CD4-positive, CD25-positive, alpha-beta regulatory T cell (primary cell): ENCODE data around the gene RAD23B. TPM values are rescaled to one million over a fixed set of nuclear protein-coding genes. Genes with fewer than 3 reads are reported as not detected.
"Not testable (repeated sequence)": the region's sequence is repeated elsewhere in the genome, so short reads cannot be mapped to it uniquely, and the experiment has no call there.

Source experiments
- ATAC-seq, 2 donors: fragments of 150-1000 bp; cut with Tn5 transposase; one replicate each; pipeline ENCODE4 v1.10.0; 2021; ENCODE audit warnings: low read depth in 2 of 2, moderate number of reproducible peaks in 2 of 2, moderate library complexity in 1 of 2
- DNase-seq, 3 donors: peaks; one replicate each; pipeline versions ENCODE4 v3.0.0 to v3.0.0-alpha.2; 2012 to 2022; ENCODE audit warnings: mixed read lengths in 1 of 3
- H3K27ac ChIP-seq: one replicate; pipeline ENCODE4 v1.7.0; 2013; ENCODE audit warnings: mild to moderate bottlenecking, low read length; ENCODE audit not compliant: insufficient read depth, poor library complexity, severe bottlenecking
- H3K27me3 ChIP-seq: one replicate; pipeline ENCODE4 v1.7.0; 2013; ENCODE audit warnings: low read length; ENCODE audit not compliant: control insufficient read depth, insufficient read depth
- H3K36me3 ChIP-seq: one replicate; pipeline ENCODE4 v1.7.0; 2013; ENCODE audit warnings: mild to moderate bottlenecking, low read length, moderate library complexity; ENCODE audit not compliant: control insufficient read depth, insufficient read depth
- H3K4me1 ChIP-seq: 2 replicates; pipeline ENCODE4 v1.7.0; 2013; ENCODE audit warnings: mild to moderate bottlenecking, low read length; ENCODE audit not compliant: insufficient read depth, control insufficient read depth, poor library complexity, severe bottlenecking
- H3K4me3 ChIP-seq: one replicate; pipeline ENCODE4 v1.7.0; 2013; ENCODE audit warnings: low read depth, mild to moderate bottlenecking, low read length, moderate library complexity
- H3K9me3 ChIP-seq, 2 experiments: 1 replicate in 1 of 2; 2 replicates in 1 of 2; pipeline ENCODE4 v1.7.0; 2013; ENCODE audit warnings: low read length in 2 of 2, mild to moderate bottlenecking in 1 of 2, moderate library complexity in 1 of 2; ENCODE audit not compliant: control insufficient read depth in 2 of 2
- H3K27ac Mint-ChIP-seq, 3 donors: one replicate each; pipeline ENCODE4 v1.8.0; 2020 to 2022; ENCODE audit warnings: mild to moderate bottlenecking in 3 of 3, mixed read lengths in 3 of 3, moderate library complexity in 2 of 3
- H3K27me3 Mint-ChIP-seq: one replicate; pipeline ENCODE4 v1.8.0; 2022; ENCODE audit warnings: mild to moderate bottlenecking, mixed read lengths
- H3K36me3 Mint-ChIP-seq: one replicate; pipeline ENCODE4 v1.8.0; 2020; ENCODE audit warnings: mixed read lengths
- H3K4me1 Mint-ChIP-seq, 4 donors: one replicate each; pipeline ENCODE4 v1.8.0; 2020 to 2022; ENCODE audit warnings: mixed read lengths in 4 of 4, mild to moderate bottlenecking in 1 of 4
- H3K4me3 Mint-ChIP-seq, 4 donors: one replicate each; pipeline ENCODE4 v1.8.0; 2020 to 2022; ENCODE audit warnings: mild to moderate bottlenecking in 4 of 4, mixed read lengths in 4 of 4, moderate library complexity in 3 of 4
- H3K9me3 Mint-ChIP-seq, 7 donors: one replicate each; pipeline ENCODE4 v1.8.0; 2020 to 2022; ENCODE audit warnings: mixed read lengths in 7 of 7, mild to moderate bottlenecking in 3 of 7, moderate library complexity in 2 of 7
- polyA plus RNA-seq, 4 donors: library from polyadenylated mRNA; unstranded; fragments of 300-500 nt; fragmentation: Illumina TruSeq; gene quantifications; one replicate each; pipeline ENCODE4 v1.2.3, GENCODE V29; 2021
- total RNA-seq: library from RNA; stranded (reverse); gene quantifications from one replicate; pipeline ENCODE4 v1.2.3, GENCODE V29; 2022

Gene RAD23B
- total and polyA plus RNA-seq, 5 donors from 2014 or later: 8.9 to 65.4 (median 17.9) TPM

DNA sequence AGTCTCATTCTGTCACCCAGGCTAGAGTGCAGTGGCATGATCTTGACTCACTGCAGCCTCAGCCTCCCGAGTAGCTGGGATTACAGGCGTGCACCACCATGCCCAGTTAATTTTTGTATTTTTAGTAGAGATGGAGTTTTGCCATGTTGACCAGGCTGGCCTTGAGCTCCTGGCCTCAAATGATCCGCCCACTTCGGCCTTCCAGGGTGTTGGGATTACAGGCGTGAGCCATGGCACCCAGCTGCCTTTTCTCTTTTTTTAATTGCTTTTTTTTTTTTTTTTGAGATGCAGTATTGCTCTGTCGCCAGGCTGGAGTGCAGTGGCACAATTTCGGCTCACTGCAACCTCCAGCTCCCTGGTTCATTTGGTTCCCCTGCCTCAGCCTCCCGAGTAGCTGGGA lies 13.5 kb downstream of the RAD23B start:
- peaks cover 11% of the 10 kb centered on the region for H3K36me3 ChIP-seq
- ATAC-seq, H3K4me3 ChIP-seq, H3K9me3 Mint-ChIP-seq, DNase-seq, H3K36me3 Mint-ChIP-seq, H3K27me3 ChIP-seq, H3K9me3 ChIP-seq, H3K27me3 Mint-ChIP-seq, H3K27ac ChIP-seq: not testable (repeated sequence)
- Mint-ChIP-seq H3K4me3 (peak overlapping the region in 2 of 4 donors; percentile 49 to 59), H3K27ac (peak overlapping the region in 1 of 3 donors; percentile 18), H3K4me1 (peaks cover 51 to 75% (median 60%) of the 10 kb centered on the region in 4 donors)
- H3K4me1 ChIP-seq: peaks cover 16% of the 10 kb centered on the region

DNA sequence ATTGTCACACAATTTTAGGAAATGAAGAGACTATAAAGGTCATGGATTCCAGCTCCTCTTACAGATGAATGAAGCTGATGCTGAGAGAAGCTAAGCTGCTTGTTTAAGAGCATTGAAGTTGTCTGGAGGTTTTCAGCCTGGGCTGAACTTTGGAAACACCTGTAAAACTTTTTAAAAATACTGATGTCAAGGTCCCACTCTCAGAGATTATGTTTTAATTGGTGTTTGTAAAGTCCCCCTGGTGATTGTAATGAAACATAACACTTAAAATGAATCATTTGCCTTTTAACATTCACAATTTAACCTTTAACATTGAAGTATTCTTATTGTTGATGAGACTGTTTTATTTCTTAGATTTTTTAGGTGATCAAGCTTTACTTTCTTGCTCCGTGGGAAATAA lies 16.4 kb downstream of the RAD23B start:
- no peaks in the 10 kb centered on the region for H3K9me3 Mint-ChIP-seq
- H3K27ac Mint-ChIP-seq: peak overlapping the region in 1 of 3 donors; percentile 49
- DNase-seq: no peak

DNA sequence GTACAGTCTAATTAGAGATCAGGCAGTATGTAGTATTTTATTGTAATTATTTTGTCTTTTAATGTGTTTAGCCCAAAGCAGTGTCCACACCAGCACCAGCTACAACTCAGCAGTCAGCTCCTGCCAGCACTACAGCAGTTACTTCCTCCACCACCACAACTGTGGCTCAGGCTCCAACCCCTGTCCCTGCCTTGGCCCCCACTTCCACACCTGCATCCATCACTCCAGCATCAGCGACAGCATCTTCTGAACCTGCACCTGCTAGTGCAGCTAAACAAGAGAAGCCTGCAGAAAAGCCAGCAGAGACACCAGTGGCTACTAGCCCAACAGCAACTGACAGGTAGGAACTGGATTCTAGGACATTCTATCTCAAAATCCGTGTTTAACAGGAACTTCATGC lies 23.2 kb downstream of the RAD23B start:
- ATAC-seq (no peak), DNase-seq (no peak)
- Histone ChIP-seq H3K36me3 (peaks cover 53% of the 10 kb centered on the region), H3K27me3 (no peaks in the 10 kb centered on the region), H3K27ac (no peak overlapping the region), H3K4me3 (no peak overlapping the region), H3K4me1 (peaks cover 16% of the 10 kb centered on the region), H3K9me3 (no peaks in the 10 kb centered on the region)
- peaks cover 46% of the 10 kb centered on the region for H3K36me3 Mint-ChIP-seq
- no peak overlapping the region for H3K4me3 Mint-ChIP-seq
- peaks cover 33 to 57% (median 45%) of the 10 kb centered on the region in 4 donors for H3K4me1 Mint-ChIP-seq
- peak overlapping the region in 2 of 3 donors; percentile 33 to 73 for H3K27ac Mint-ChIP-seq
- no peaks in the 10 kb centered on the region for H3K27me3 Mint-ChIP-seq
- H3K9me3 Mint-ChIP-seq: no peaks in the 10 kb centered on the region

More for the DNA sequence above, 16.4 kb downstream of the RAD23B start:
- Histone ChIP-seq H3K9me3 (no peaks in the 10 kb centered on the region), H3K27ac (no peak overlapping the region), H3K4me1 (peaks cover 8% of the 10 kb centered on the region), H3K27me3 (no peaks in the 10 kb centered on the region), H3K36me3 (peaks cover 21% of the 10 kb centered on the region), H3K4me3 (peak overlapping the region; percentile 14)
- H3K4me3 Mint-ChIP-seq: peak overlapping the region in 1 of 4 donors; percentile 69
- H3K4me1 Mint-ChIP-seq: peaks cover 34 to 51% (median 41%) of the 10 kb centered on the region in 4 donors
- H3K27me3 Mint-ChIP-seq: no peaks in the 10 kb centered on the region
- no peak for ATAC-seq
- H3K36me3 Mint-ChIP-seq: peaks cover 6% of the 10 kb centered on the region

DNA sequence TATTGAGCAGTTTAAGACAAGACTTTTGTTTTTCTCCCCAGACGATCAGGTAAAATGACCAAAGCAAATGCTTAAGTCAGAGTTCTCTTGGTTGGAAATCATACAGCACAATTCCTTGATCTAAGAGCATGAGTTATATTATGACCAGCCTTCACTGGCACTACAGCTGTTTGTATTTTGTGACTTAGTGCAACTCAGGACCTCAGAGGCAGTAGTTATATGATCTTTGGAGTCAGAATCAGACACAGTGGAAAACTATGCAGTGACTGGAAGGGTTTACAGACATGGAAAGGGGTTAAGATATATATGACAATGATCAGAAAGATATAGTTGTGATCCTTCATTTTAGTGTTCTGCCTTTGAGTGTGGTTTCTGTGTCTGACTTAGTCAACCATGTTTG lies 24.3 kb downstream of the RAD23B start:
- no peaks in the 10 kb centered on the region for H3K27me3 Mint-ChIP-seq
- ATAC-seq (no peak), DNase-seq (no peak)
- H3K4me3 Mint-ChIP-seq: peak overlapping the region in 2 of 4 donors; percentile 17 to 20
- Histone ChIP-seq H3K4me1 (peaks cover 16% of the 10 kb centered on the region), H3K4me3 (no peak overlapping the region), H3K27me3 (no peaks in the 10 kb centered on the region), H3K9me3 (no peaks in the 10 kb centered on the region), H3K36me3 (peaks cover 55% of the 10 kb centered on the region), H3K27ac (no peak overlapping the region)
- peaks cover 51% of the 10 kb centered on the region for H3K36me3 Mint-ChIP-seq
- peaks cover 38 to 64% (median 50%) of the 10 kb centered on the region in 4 donors for H3K4me1 Mint-ChIP-seq
- H3K9me3 Mint-ChIP-seq: no peaks in the 10 kb centered on the region
- peak overlapping the region in 2 of 3 donors; percentile 6 to 73 for H3K27ac Mint-ChIP-seq

DNA sequence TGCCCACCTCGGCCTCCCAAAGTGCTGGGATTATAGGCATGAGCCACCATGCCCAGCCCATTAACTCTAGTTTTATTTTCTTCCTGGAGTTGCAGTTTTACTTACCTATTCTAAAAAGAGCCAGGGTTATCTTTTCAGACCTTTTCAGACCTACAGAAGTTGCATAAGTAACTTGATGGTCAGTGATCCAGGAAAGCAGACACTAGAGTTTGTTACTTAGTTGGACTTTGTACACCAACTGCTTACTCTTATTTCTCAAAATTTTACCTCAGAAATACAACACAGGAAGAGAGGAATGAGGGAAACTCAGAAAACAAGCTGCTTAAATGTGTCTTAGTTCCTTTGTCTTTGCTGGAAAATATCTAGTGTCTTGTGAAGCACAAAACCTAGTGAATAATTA lies 25.4 kb downstream of the RAD23B start:
- Histone ChIP-seq H3K4me3 (peak overlapping the region; percentile 46), H3K36me3 (peaks cover 62% of the 10 kb centered on the region), H3K4me1 (peaks cover 16% of the 10 kb centered on the region), H3K27me3 (no peaks in the 10 kb centered on the region), H3K9me3 (no peaks in the 10 kb centered on the region), H3K27ac (peak overlapping the region; percentile 25)
- no peak for ATAC-seq
- peaks cover 58% of the 10 kb centered on the region for H3K36me3 Mint-ChIP-seq
- no peaks in the 10 kb centered on the region for H3K27me3 Mint-ChIP-seq
- peaks cover 42 to 69% (median 58%) of the 10 kb centered on the region in 4 donors for H3K4me1 Mint-ChIP-seq
- H3K27ac Mint-ChIP-seq: peak overlapping the region; percentile 10 to 88 (median 72)
- no peak for DNase-seq
- no peaks in the 10 kb centered on the region for H3K9me3 Mint-ChIP-seq
- H3K4me3 Mint-ChIP-seq: no peak overlapping the region

DNA sequence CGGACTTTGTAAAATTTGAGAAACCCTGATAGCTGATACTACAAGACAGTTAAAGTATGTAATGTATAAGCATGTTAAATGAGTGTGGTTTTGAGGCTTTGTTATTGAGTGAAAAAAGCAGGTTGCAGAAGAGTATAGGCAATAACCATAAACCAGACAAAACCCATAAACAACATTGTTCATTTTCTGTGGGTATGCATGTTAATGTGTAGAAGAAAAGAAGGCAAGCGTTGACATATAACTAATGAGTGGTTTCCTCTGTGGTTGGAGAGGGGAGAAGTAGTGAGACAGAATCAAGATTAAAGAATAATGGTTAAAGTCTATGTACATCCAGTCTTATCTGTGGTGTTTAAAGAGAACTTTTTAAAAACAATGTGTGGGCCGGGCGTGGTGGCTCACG lies 26.2 kb downstream of the RAD23B start:
- H3K4me1 Mint-ChIP-seq: peaks cover 43 to 77% (median 65%) of the 10 kb centered on the region in 4 donors
- peak overlapping the region; percentile 10 to 88 (median 72) for H3K27ac Mint-ChIP-seq
- peak overlapping the region; percentile 46 for H3K4me3 ChIP-seq
- H3K4me3 Mint-ChIP-seq: peak overlapping the region; percentile 4 to 79 (median 22)
- peak in 2 of 3 donors; percentile 43 to 68 for DNase-seq
- no peaks in the 10 kb centered on the region for H3K9me3 ChIP-seq
- peak overlapping the region; percentile 25 for H3K27ac ChIP-seq
- ATAC-seq: peak; percentile 74 to 76
- H3K9me3 Mint-ChIP-seq: no peaks in the 10 kb centered on the region
- no peaks in the 10 kb centered on the region for H3K27me3 Mint-ChIP-seq
- H3K4me1 ChIP-seq: peaks cover 22% of the 10 kb centered on the region
- H3K36me3 Mint-ChIP-seq: peaks cover 61% of the 10 kb centered on the region
- H3K27me3 ChIP-seq: no peaks in the 10 kb centered on the region
- peaks cover 63% of the 10 kb centered on the region for H3K36me3 ChIP-seq

DNA sequence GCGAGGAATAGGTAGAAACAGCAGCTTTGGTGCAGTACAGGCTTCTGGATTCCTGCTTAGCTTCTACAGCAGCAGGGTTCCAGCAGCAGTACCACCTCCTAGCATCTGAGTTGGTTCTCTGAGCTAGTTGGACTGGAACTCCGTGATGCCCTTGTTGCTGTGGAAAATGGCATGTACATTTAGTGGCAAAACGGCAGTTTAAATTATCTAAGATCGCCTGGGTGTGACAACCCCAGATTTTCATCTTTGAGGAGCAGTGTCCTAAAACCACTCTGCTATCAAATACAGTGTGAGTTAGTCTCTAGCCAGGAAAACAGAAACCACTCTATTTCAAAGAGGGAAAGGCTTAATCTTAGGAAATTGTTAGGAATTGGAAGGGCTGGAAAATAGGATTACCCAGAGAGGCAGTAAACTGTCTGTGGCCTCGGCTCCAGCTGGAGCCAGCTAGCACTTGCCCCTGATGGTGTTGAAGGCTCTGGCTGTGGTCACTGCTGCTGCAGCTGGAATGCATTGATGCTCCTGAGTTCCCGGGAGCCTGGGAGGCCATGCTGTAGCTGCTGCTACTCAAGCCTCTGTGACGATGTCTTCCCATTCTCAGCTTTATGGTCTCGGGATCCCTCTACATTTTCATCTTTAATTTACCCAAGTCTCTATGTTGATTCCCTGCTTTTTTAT lies 29.4 kb downstream of the RAD23B start:
- H3K36me3 ChIP-seq: peaks cover 57% of the 10 kb centered on the region
- ATAC-seq (no peak), DNase-seq (no peak)
- H3K9me3 Mint-ChIP-seq: no peaks in the 10 kb centered on the region
- H3K36me3 Mint-ChIP-seq: peaks cover 61% of the 10 kb centered on the region
- no peak overlapping the region for H3K4me3 Mint-ChIP-seq
- peak overlapping the region in 2 of 3 donors; percentile 16 to 86 for H3K27ac Mint-ChIP-seq
- peaks cover 54 to 83% (median 74%) of the 10 kb centered on the region in 4 donors for H3K4me1 Mint-ChIP-seq
- no peaks in the 10 kb centered on the region for H3K27me3 Mint-ChIP-seq
- no peak overlapping the region for H3K27ac ChIP-seq
- no peak overlapping the region for H3K4me3 ChIP-seq
- no peaks in the 10 kb centered on the region for H3K9me3 ChIP-seq
- H3K27me3 ChIP-seq: no peaks in the 10 kb centered on the region
- H3K4me1 ChIP-seq: peaks cover 26% of the 10 kb centered on the region
